HepG2 (cell line): ENCODE results near the gene KAT2A. TPM values are rescaled to one million over a fixed set of nuclear protein-coding genes. Genes with fewer than 3 reads are reported as not detected.

Experiments
- ARHGAP35 ChIP-seq: sonication (generic); formaldehyde crosslinking; IDR thresholded peaks from 2 replicates; pipeline ENCODE4 v1.9.0; 2022; ENCODE audit warnings: mild to moderate bottlenecking, inconsistent platforms, moderate library complexity, missing genetic modification reagents, borderline replicate concordance
- MAZ ChIP-seq, 2 experiments: sonication (generic) in 1 of 2; formaldehyde crosslinking in 1 of 2; IDR thresholded peaks; 2 replicates each; pipeline versions ENCODE4 v1.5.0 to v1.6.1; 2012 to 2020; ENCODE audit warnings: low read depth in 2 of 2, mild to moderate bottlenecking in 2 of 2, borderline replicate concordance in 1 of 2, improper control_type of control experiment in 1 of 2, low read length in 1 of 2, missing genetic modification reagents in 1 of 2, moderate library complexity in 1 of 2
- MEF2D ChIP-seq: sonication (generic); formaldehyde crosslinking; IDR thresholded peaks from 2 replicates; pipeline ENCODE4 v1.5.1; 2020; ENCODE audit warnings: mild to moderate bottlenecking, missing genetic modification reagents
- MLX ChIP-seq: IDR thresholded peaks from 2 replicates; pipeline ENCODE4 v1.6.1; 2016
- PATZ1 ChIP-seq: sonication (generic); formaldehyde crosslinking; IDR thresholded peaks from 2 replicates; pipeline ENCODE4 v1.4.0; 2020; ENCODE audit warnings: missing genetic modification reagents
- RARA ChIP-seq: IDR thresholded peaks from 2 replicates; pipeline ENCODE4 v1.6.1; 2016; ENCODE audit warnings: missing genetic modification reagents, missing compliant biosample characterization
- ZBTB7B ChIP-seq: sonication (generic); formaldehyde crosslinking; IDR thresholded peaks from 2 replicates; pipeline ENCODE4 v1.4.0; 2020; ENCODE audit warnings: missing genetic modification reagents
- ZFP62 ChIP-seq: sonication (generic); formaldehyde crosslinking; IDR thresholded peaks from 2 replicates; pipeline ENCODE4 v1.4.0; 2020; ENCODE audit warnings: missing genetic modification reagents
- ZFP91 ChIP-seq: sonication (generic); formaldehyde crosslinking; IDR thresholded peaks from 2 replicates; pipeline ENCODE4 v1.9.0; 2022; ENCODE audit warnings: missing genetic modification reagents, mild to moderate bottlenecking, borderline replicate concordance
- ZNF563 ChIP-seq: sonication (generic); formaldehyde crosslinking; IDR thresholded peaks from 2 replicates; pipeline ENCODE4 v1.8.0; 2022; ENCODE audit warnings: mild to moderate bottlenecking, moderate library complexity, missing genetic modification reagents
- ZSCAN25 ChIP-seq: sonication (generic); formaldehyde crosslinking; IDR thresholded peaks from 2 replicates; pipeline ENCODE4 v1.8.0; 2022; ENCODE audit warnings: mild to moderate bottlenecking, missing genetic modification reagents
- polyA plus RNA-seq, 8 experiments: library from polyadenylated mRNA; depleted of rRNA in 3 of 8; stranded (reverse) in 7 of 8; unstranded in 1 of 8; fragments of >200 nt; fragmentation: Illumina TruSeq in 4 of 8; extraction: Trizol in 4 of 8; gene quantifications; 2 replicates each; pipeline versions ENCODE4 v1.2.1 to v1.2.3, GENCODE V29; 2011 to 2016; ENCODE audit warnings: low read depth in 4 of 8, missing spikeins in 1 of 8, mixed read lengths in 1 of 8; ENCODE audit not compliant: insufficient read depth in 1 of 8
- total RNA-seq, 5 experiments: library from RNA; depleted of rRNA; stranded (reverse); fragments of >200 nt; fragmentation: Illumina TruSeq; extraction: Trizol; gene quantifications; 2 replicates each; pipeline ENCODE4 v1.2.3, GENCODE V29; 2016; ENCODE audit warnings: low read depth in 1 of 5
- TF ChIP-seq, protein P1 (sequence below): sonication (generic); formaldehyde crosslinking; IDR thresholded peaks from 2 replicates; pipeline ENCODE4 v1.4.0; 2020; ENCODE audit warnings: missing genetic modification reagents, low read depth, mild to moderate bottlenecking, borderline replicate concordance
- TF ChIP-seq, protein P2 (sequence below): IDR thresholded peaks from 2 replicates; pipeline ENCODE4 v1.6.1; 2016; ENCODE audit warnings: mild to moderate bottlenecking
- TF ChIP-seq, protein P3 (sequence below): sonication (generic); formaldehyde crosslinking; IDR thresholded peaks from 2 replicates; pipeline ENCODE4 v1.8.1; 2023; ENCODE audit warnings: missing genetic modification reagents, inconsistent platforms, borderline replicate concordance
- TF ChIP-seq, protein P4 (sequence below): sonication (generic); formaldehyde crosslinking; IDR thresholded peaks from 2 replicates; pipeline ENCODE4; 2020; ENCODE audit warnings: missing genetic modification reagents, mild to moderate bottlenecking, borderline replicate concordance

Gene KAT2A
- total and polyA plus RNA-seq, 2 of the 13 experiments (the other 11 are each of a cell fraction or from before 2014, with no cell fraction given): 29.1 to 90.4 TPM

DNA sequence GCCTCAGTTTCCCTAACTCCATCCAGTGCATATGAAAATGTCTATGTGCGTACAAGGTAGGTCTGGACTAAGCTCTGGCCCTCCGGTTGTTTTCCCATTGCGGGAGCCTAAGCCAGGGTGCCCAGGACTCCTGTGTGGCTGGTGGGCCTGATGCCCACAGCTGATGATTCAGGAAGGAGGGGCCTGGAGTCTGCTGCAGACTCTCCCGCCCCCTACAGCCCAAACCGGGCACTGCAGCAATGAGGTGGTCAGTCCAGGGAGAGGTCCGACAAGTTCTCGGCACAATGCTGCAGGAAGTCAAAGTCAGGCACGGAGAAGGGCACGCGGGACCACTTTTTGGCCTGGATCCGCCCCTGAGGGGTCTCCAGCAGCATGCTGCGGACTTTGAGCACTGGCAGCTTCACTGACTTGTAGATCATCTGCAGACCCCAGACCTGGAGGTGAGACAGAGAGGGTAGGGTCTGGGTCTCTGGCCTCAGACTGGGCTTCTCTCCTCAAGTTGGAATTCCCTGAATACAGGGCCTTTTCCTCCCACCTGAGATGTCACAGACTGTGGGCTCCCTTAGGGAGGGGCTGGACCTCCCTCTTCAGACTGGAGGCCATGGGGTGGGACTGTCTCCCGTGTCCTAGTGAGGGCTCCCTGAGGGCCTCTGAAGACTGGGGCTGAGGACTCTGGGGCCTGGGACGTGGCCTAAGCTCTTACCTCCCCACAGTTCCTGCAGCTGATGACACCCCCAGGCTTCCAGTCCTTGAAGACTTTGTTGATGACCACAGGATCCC, 19.5 kb downstream of the KAT2A start (continued):
- TF ChIP-seq, protein P1, sequence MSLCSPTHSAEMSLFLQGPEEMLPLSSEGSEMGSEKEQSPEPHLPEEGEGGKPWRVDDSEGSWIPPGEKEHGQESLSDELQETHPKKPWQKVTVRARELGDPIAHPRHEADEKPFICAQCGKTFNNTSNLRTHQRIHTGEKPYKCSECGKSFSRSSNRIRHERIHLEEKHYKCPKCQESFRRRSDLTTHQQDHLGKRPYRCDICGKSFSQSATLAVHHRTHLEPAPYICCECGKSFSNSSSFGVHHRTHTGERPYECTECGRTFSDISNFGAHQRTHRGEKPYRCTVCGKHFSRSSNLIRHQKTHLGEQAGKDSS (CRISPR knock-in tag): peak; percentile 55; the same call in 1 of the 2 replicates
- TF ChIP-seq PATZ1: peak; percentile 41; the same call in 1 of the 2 replicates
- TF ChIP-seq MAZ (IDR thresholded peaks at IDR 0.05; ENCODE audit: borderline replicate concordance, low read depth, low read length): no peak; the same call in 1 of the 2 replicates
- no peak for TF ChIP-seq MAZ (CRISPR knock-in tag; IDR thresholded peaks at IDR 0.05; ENCODE audit: low read depth)
- no peak; the same call in 1 of the 2 replicates for TF ChIP-seq ZFP91 (CRISPR knock-in tag)
- TF ChIP-seq ZBTB7B (CRISPR knock-in tag): peak; percentile 76
- TF ChIP-seq MLX: no peak
- TF ChIP-seq, protein P2, sequence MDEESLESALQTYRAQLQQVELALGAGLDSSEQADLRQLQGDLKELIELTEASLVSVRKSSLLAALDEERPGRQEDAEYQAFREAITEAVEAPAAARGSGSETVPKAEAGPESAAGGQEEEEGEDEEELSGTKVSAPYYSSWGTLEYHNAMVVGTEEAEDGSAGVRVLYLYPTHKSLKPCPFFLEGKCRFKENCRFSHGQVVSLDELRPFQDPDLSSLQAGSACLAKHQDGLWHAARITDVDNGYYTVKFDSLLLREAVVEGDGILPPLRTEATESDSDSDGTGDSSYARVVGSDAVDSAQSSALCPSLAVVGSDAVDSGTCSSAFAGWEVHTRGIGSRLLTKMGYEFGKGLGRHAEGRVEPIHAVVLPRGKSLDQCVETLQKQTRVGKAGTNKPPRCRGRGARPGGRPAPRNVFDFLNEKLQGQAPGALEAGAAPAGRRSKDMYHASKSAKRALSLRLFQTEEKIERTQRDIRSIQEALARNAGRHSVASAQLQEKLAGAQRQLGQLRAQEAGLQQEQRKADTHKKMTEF (CRISPR knock-in tag): peak; percentile 43; the same call in 1 of the 2 replicates
- peak; percentile 41; the same call in 1 of the 2 replicates for TF ChIP-seq RARA (CRISPR knock-in tag)
- 0 out of 2 replicates have a peak, but pooled peaks have one; percentile 78 for TF ChIP-seq ARHGAP35
- TF ChIP-seq ZNF563 (CRISPR knock-in tag): peak; percentile 23; the same call in 1 of the 2 replicates
- TF ChIP-seq, protein P3, sequence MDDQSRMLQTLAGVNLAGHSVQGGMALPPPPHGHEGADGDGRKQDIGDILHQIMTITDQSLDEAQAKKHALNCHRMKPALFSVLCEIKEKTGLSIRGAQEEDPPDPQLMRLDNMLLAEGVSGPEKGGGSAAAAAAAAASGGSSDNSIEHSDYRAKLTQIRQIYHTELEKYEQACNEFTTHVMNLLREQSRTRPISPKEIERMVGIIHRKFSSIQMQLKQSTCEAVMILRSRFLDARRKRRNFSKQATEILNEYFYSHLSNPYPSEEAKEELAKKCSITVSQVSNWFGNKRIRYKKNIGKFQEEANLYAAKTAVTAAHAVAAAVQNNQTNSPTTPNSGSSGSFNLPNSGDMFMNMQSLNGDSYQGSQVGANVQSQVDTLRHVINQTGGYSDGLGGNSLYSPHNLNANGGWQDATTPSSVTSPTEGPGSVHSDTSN (CRISPR knock-in tag): no peak
- 0 out of 2 replicates have a peak, but pooled peaks have one; percentile 28 for TF ChIP-seq MEF2D (CRISPR knock-in tag)
- no peak for TF ChIP-seq ZFP62 (CRISPR knock-in tag)
- TF ChIP-seq ZSCAN25: no peak
- TF ChIP-seq, protein P4, sequence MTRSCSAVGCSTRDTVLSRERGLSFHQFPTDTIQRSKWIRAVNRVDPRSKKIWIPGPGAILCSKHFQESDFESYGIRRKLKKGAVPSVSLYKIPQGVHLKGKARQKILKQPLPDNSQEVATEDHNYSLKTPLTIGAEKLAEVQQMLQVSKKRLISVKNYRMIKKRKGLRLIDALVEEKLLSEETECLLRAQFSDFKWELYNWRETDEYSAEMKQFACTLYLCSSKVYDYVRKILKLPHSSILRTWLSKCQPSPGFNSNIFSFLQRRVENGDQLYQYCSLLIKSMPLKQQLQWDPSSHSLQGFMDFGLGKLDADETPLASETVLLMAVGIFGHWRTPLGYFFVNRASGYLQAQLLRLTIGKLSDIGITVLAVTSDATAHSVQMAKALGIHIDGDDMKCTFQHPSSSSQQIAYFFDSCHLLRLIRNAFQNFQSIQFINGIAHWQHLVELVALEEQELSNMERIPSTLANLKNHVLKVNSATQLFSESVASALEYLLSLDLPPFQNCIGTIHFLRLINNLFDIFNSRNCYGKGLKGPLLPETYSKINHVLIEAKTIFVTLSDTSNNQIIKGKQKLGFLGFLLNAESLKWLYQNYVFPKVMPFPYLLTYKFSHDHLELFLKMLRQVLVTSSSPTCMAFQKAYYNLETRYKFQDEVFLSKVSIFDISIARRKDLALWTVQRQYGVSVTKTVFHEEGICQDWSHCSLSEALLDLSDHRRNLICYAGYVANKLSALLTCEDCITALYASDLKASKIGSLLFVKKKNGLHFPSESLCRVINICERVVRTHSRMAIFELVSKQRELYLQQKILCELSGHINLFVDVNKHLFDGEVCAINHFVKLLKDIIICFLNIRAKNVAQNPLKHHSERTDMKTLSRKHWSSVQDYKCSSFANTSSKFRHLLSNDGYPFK (CRISPR knock-in tag): no peak; the same call in 1 of the 2 replicates
